ENCODE data around the gene WDR45B. TPM values are rescaled to one million over a fixed set of nuclear protein-coding genes. Genes with fewer than 3 reads are reported as not detected.

WDR45B gene
- total RNA-seq, 1 experiment from 2014 or later, result 132 TPM

GRCh38 chr17:82595893-82596292 is 52.4 kb downstream of the WDR45B start:
- BruUV-seq (replicated peaks), result no TSS peak
- ChIA-PET POLR2A (no interaction called here), CTCF (no interaction called here)
- Histone ChIP-seq H3K36me3 (ENCODE audit: control insufficient read depth, insufficient read depth, low read length) (peaks cover 4% of the 10 kb centered on the region; the same call in 1 of the 2 replicates), H3K4me1 (ENCODE audit: control insufficient read depth, insufficient read depth, low read length) (peaks cover 19% of the 10 kb centered on the region), H3K27me3 (ENCODE audit: control insufficient read depth, insufficient read depth, low read length) (no peaks in the 10 kb centered on the region), H3K4me3 (ENCODE audit: low read depth in 2 of 2, low read length in 2 of 2) (no peak overlapping the region), H3K27ac (ENCODE audit: low read length) (no peak overlapping the region), H3K9me3 (ENCODE audit: control insufficient read depth, insufficient read depth, low read depth, low read length) (no peaks in the 10 kb centered on the region)
- intact Hi-C loops (cut with micrococcal nuclease; ENCODE audit: unreplicated experiment), result no loop called here
- in situ Hi-C loops (cut with HindIII; ENCODE audit: low pct_unique_long_range_greater_than_20kb, low sequenced_read_pairs), result no loop called here
- ATAC-seq (no peak), DNase-seq (ENCODE audit: low read depth, low spot score) (no peak)
- no peak for TF ChIP-seq CTCF (IDR thresholded peaks at IDR 0.05)
- no peak for TF ChIP-seq REST (IDR thresholded peaks at IDR 0.05; ENCODE audit: insufficient read depth in 1 of 2, low read depth in 2 of 2, low read length in 1 of 2)
- TF ChIP-seq TCF7L2 (IDR thresholded peaks at IDR 0.05; ENCODE audit: low read depth, low read length), result no peak
- no peak for TF ChIP-seq SIN3A (IDR thresholded peaks at IDR 0.05; ENCODE audit: borderline replicate concordance, insufficient read depth, low read depth, low read length)
- no peak for TF ChIP-seq POLR2AphosphoS5 (IDR thresholded peaks at IDR 0.05; ENCODE audit: low read depth, low read length)

- TF ChIP-seq SIN3A (IDR thresholded peaks at IDR 0.05; ENCODE audit: borderline replicate concordance, insufficient read depth, low read depth, low read length), result no peak
- no peak for TF ChIP-seq REST (IDR thresholded peaks at IDR 0.05; ENCODE audit: insufficient read depth in 1 of 2, low read depth in 2 of 2, low read length in 1 of 2)
- TF ChIP-seq POLR2AphosphoS5 (IDR thresholded peaks at IDR 0.05; ENCODE audit: low read depth, low read length), result no peak
- TF ChIP-seq CTCF (IDR thresholded peaks at IDR 0.05), result no peak
- no peak for TF ChIP-seq TCF7L2 (IDR thresholded peaks at IDR 0.05; ENCODE audit: low read depth, low read length)
- BruUV-seq (replicated peaks), result TSS peak; percentile 6
- ATAC-seq (no peak), DNase-seq (ENCODE audit: low read depth, low spot score) (no peak)
- ChIA-PET POLR2A (interaction anchor here (0.6 to 0.7 kb wide), 2 partner anchors 54 to 362 kb away, joined by 8 to 9 read pairs; no protein-coding TSS in a partner anchor), CTCF (interaction anchor here (0.7 kb wide), 1 partner anchor 187 kb away, joined by 4 read pairs; no protein-coding TSS in a partner anchor)
- no peak overlapping the region for H3K4me3 ChIP-seq (ENCODE audit: low read depth in 2 of 2, low read length in 2 of 2)
- no peaks in the 10 kb centered on the region for H3K9me3 ChIP-seq (ENCODE audit: control insufficient read depth, insufficient read depth, low read depth, low read length)
- intact Hi-C loops (cut with micrococcal nuclease; ENCODE audit: unreplicated experiment), result no loop called here
- no peak overlapping the region for H3K27ac ChIP-seq (ENCODE audit: low read length)
- H3K4me1 ChIP-seq (ENCODE audit: control insufficient read depth, insufficient read depth, low read length), result peaks cover 19% of the 10 kb centered on the region
- in situ Hi-C loops (cut with HindIII; ENCODE audit: low pct_unique_long_range_greater_than_20kb, low sequenced_read_pairs), result no loop called here
- no peaks in the 10 kb centered on the region for H3K27me3 ChIP-seq (ENCODE audit: control insufficient read depth, insufficient read depth, low read length)
- H3K36me3 ChIP-seq (ENCODE audit: control insufficient read depth, insufficient read depth, low read length), result peaks cover 4% of the 10 kb centered on the region; the same call in 1 of the 2 replicates
Observed at GRCh38 chr17:82594571-82594970, 53.7 kb downstream of the WDR45B start.
